NB4 (cell line): ENCODE data around the gene TMEM242.

ENCODE experiments used
- DNase-seq: peaks from one replicate; pipeline ENCODE4 v3.0.0; 2010; ENCODE audit warnings: low read depth
- H3K4me3 ChIP-seq: one replicate; pipeline ENCODE4 v1.5.1; 2011; ENCODE audit warnings: mild to moderate bottlenecking, low read depth, low read length, moderate library complexity
- MYC ChIP-seq: IDR thresholded peaks from 2 replicates; pipeline ENCODE4 v1.6.1; 2011; ENCODE audit warnings: low read depth, low read length
- POLR2A ChIP-seq: IDR thresholded peaks from 2 replicates; pipeline ENCODE4 v1.6.1; 2011; ENCODE audit warnings: mild to moderate bottlenecking; ENCODE audit not compliant: insufficient read length; ENCODE audit errors: extremely low read depth
- TF ChIP-seq, protein P1 (sequence below): IDR thresholded peaks from 2 replicates; pipeline ENCODE4 v1.6.1; 2011; ENCODE audit warnings: low read depth, low read length
- TF ChIP-seq, protein P2 (sequence below): IDR thresholded peaks from one replicate; pipeline ENCODE4 v1.5.1; 2012; ENCODE audit warnings: low read depth, low read length

TMEM242 gene

DNA sequence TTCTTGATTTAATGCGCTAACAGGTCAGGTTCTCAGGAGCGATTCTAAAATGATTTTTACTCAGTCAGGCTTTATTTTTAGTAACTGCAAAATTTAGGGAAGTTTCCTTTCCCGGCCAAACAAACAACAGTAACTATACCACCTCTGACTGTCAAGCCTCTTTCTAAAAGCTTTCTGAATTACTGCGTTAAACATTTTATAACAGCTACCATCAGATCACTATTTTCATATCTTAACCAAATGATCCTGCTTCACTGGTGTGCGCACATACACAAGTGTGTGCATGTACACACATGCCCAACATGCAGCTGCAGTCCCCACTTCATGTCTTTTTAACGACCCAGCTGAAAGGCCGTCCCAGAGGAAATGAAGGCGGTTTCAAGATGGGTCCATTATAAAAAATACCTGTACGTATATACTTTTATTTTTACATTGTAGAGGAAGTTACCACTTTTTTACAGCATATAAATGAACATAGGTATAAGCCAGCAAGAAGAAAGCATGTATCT, 25.0 kb downstream of the TMEM242 start:
- H3K4me3 ChIP-seq, result no peak overlapping the region
- no peak for TF ChIP-seq POLR2A
- TF ChIP-seq MYC, result no peak
- TF ChIP-seq, protein P1, sequence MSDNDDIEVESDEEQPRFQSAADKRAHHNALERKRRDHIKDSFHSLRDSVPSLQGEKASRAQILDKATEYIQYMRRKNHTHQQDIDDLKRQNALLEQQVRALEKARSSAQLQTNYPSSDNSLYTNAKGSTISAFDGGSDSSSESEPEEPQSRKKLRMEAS, result no peak
- TF ChIP-seq, protein P2, sequence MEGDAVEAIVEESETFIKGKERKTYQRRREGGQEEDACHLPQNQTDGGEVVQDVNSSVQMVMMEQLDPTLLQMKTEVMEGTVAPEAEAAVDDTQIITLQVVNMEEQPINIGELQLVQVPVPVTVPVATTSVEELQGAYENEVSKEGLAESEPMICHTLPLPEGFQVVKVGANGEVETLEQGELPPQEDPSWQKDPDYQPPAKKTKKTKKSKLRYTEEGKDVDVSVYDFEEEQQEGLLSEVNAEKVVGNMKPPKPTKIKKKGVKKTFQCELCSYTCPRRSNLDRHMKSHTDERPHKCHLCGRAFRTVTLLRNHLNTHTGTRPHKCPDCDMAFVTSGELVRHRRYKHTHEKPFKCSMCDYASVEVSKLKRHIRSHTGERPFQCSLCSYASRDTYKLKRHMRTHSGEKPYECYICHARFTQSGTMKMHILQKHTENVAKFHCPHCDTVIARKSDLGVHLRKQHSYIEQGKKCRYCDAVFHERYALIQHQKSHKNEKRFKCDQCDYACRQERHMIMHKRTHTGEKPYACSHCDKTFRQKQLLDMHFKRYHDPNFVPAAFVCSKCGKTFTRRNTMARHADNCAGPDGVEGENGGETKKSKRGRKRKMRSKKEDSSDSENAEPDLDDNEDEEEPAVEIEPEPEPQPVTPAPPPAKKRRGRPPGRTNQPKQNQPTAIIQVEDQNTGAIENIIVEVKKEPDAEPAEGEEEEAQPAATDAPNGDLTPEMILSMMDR, result no peak
- DNase-seq, result no peak

DNA sequence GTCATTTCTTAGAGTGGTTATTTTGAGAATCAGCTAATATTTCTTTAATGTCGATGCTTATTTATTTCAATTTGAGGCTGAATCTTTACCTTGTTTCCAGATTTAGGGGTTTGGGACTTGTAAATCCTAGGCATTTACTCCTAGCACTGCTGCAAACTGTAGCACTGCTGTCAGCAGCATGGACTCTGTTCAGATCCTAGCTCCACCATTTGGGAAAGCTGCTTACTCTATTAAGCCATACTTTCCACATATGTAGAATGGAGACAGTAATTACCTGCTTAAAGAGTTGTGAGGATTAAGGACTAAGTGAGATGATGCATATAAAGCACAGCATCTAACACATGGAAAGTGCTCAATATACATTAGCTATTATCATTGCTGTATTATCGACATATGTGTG, 28.7 kb downstream of the TMEM242 start:
- no peak overlapping the region for H3K4me3 ChIP-seq
- DNase-seq, result no peak
- TF ChIP-seq, protein P1, result no peak
- TF ChIP-seq MYC, result no peak
- TF ChIP-seq, protein P2, result no peak
- no peak for TF ChIP-seq POLR2A

DNA sequence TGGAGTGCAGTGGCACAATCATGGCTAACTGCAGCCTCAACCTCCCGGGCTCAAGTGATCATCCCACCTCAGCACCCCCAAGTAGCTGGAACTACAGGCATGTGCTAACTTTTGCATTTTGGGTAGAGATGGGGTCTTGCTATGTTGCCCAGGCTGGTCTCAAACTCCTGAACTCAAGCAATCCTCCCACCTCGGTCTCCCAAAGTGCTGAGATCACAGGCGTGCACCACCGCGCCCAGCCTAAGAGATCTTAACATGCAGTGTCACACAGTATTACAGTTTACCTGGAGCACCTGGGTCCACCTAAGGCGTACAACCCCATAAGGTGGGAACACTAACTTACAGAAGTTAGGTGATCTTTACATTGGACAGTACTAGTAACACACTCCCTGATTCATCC, 29.5 kb downstream of the TMEM242 start:
- TF ChIP-seq, protein P2, result no peak
- TF ChIP-seq, protein P1, result no peak
- TF ChIP-seq POLR2A (no peak), MYC (no peak)
- DNase-seq, result no peak
- H3K4me3 ChIP-seq, result no peak overlapping the region

DNA sequence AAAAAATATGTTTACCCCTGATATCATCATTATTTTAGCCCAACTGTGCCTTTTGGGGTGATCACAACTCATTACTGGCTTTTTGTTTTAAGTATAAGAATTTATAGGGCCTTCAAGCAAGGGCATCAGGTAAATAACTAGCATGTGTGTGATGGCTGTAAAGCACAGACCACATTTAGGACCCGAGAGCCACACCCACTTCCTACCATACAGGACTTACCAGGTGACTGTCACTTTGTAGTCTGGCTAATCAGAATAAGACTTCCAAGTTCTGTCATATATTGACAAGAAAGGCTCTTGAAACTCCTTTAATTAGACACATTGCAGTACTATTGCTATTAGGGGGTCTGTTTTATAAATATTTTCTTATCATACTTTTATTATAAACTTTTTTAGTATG, 31.1 kb downstream of the TMEM242 start:
- TF ChIP-seq, protein P2, result no peak
- TF ChIP-seq MYC (no peak), POLR2A (no peak)
- TF ChIP-seq, protein P1, result no peak
- no peak for DNase-seq
- no peak overlapping the region for H3K4me3 ChIP-seq

DNA sequence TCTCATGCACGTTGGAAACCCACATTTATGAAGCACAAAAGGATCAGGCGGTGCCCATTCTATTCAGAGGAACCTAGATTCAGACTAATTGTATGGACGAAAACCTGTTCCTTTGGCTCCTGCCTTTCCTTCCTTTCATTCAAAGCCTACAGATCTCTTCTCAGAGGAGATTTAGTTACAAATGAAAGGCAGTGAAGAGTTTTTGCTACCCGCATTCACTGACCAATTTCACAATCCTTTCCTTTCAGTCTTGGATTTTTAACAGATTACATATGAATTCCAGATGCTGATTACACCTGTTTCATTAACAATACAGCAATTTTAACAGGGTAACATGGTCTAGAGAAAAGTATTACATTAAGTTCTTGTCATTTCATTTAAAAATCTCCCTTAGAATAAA, 32.0 kb downstream of the TMEM242 start:
- DNase-seq, result no peak
- no peak for TF ChIP-seq MYC
- TF ChIP-seq, protein P1, result no peak
- TF ChIP-seq, protein P2, result no peak
- TF ChIP-seq POLR2A, result no peak
- H3K4me3 ChIP-seq, result no peak overlapping the region

DNA sequence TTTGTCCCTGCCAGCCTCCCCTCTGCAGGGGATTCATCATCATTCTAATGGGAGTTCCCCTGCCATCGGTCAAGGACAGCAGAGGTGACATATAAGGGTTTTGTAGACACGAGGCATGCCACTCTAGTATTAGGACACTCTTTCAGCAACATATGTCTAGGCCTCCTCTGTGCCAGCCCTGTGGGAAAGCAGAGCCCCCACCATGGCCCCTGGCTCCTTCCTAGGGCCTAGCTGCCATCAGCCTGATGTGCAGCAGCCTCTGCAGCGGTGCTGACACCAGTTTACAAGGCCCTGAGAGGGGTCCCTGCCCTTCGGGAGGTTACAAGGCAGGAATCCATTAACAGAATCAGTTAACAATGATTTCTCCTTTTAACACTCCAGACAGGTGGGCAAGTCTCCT, 32.5 kb downstream of the TMEM242 start:
- H3K4me3 ChIP-seq, result no peak overlapping the region
- no peak for DNase-seq
- TF ChIP-seq, protein P2, result no peak
- no peak for TF ChIP-seq POLR2A
